Measurements from ENCODE around the gene COIL. TPM values are rescaled to one million over a fixed set of nuclear protein-coding genes. Genes with fewer than 3 reads are reported as not detected.

The COIL gene
- total and polyA plus RNA-seq, 9 of the 15 experiments (the other 6 are each of a cell fraction or from before 2014, with no cell fraction given): 23.9 to 41.3 (median 28.7) TPM

DNA sequence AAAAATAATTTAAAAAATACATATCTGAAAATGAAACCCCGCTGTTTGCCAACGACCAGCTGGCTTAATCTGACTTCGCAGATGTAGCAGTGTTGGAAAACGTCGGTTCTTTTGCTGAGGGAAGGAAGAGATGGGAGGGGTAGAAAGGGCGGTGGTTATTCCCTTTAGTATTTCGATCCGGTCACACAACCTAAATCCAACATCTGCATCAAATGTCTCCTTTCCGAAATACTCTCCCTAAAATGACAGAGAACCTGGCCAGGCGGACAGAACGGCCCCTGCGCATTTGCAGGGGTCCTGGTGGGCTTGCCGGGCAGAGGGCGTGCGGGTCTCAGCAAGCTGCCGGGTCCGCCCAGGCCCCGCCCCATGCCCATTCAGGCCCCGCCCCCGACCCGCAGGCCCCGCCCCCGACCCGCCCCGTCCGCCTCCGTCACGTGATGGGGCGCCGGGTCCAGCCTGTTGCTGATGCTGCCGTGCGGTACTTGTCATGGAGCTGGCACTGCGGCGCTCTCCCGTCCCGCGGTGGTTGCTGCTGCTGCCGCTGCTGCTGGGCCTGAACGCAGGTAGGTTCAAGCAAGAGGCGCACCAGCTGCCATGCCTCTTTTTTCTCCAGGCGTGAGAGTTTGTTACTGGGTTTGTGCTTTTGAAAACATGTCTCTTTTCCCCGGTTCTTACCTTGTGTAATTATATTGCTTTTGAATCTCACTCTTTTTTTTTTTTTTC is 17.0 kb upstream of the COIL start, which contains the start of gene SCPEP1 (continued):
- TF ChIP-seq, protein P1, sequence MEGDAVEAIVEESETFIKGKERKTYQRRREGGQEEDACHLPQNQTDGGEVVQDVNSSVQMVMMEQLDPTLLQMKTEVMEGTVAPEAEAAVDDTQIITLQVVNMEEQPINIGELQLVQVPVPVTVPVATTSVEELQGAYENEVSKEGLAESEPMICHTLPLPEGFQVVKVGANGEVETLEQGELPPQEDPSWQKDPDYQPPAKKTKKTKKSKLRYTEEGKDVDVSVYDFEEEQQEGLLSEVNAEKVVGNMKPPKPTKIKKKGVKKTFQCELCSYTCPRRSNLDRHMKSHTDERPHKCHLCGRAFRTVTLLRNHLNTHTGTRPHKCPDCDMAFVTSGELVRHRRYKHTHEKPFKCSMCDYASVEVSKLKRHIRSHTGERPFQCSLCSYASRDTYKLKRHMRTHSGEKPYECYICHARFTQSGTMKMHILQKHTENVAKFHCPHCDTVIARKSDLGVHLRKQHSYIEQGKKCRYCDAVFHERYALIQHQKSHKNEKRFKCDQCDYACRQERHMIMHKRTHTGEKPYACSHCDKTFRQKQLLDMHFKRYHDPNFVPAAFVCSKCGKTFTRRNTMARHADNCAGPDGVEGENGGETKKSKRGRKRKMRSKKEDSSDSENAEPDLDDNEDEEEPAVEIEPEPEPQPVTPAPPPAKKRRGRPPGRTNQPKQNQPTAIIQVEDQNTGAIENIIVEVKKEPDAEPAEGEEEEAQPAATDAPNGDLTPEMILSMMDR (IDR thresholded peaks at IDR 0.05 in 2 of 3, conservative IDR thresholded peaks at IDR 0.05 in 1 of 3; ENCODE audit: insufficient read depth in 2 of 3, low read depth in 1 of 3, low read length in 3 of 3): no peak
- TF ChIP-seq USF2 (CRISPR knock-in tag; IDR thresholded peaks at IDR 0.05) (peak; percentile 92), CREB5 (CRISPR knock-in tag; IDR thresholded peaks at IDR 0.05) (no peak), POLR2AphosphoS2 (IDR thresholded peaks at IDR 0.05; ENCODE audit: low read length) (no peak), EZH2 (IDR thresholded peaks at IDR 0.05; ENCODE audit: borderline replicate concordance, low read depth, low read length) (no peak), MNT (conservative IDR thresholded peaks at IDR 0.05) (peak in 1 of 2 experiments; percentile 37; a peak in 1 of 4 replicates), SAP30 (IDR thresholded peaks at IDR 0.05; ENCODE audit: borderline replicate concordance, insufficient read depth, low read depth, low read length, poor library complexity, severe bottlenecking) (peak; percentile 67), CBFA2T2 (conservative IDR thresholded peaks at IDR 0.05) (peak; percentile 35; the same call in 1 of the 2 replicates), ZNF444 (CRISPR knock-in tag; IDR thresholded peaks at IDR 0.05) (no peak), HMGN3 (IDR thresholded peaks at IDR 0.05; ENCODE audit: borderline replicate concordance, extremely low read depth, insufficient read length, low read depth, low read length) (peak; percentile 51)
- TF ChIP-seq, protein P2, sequence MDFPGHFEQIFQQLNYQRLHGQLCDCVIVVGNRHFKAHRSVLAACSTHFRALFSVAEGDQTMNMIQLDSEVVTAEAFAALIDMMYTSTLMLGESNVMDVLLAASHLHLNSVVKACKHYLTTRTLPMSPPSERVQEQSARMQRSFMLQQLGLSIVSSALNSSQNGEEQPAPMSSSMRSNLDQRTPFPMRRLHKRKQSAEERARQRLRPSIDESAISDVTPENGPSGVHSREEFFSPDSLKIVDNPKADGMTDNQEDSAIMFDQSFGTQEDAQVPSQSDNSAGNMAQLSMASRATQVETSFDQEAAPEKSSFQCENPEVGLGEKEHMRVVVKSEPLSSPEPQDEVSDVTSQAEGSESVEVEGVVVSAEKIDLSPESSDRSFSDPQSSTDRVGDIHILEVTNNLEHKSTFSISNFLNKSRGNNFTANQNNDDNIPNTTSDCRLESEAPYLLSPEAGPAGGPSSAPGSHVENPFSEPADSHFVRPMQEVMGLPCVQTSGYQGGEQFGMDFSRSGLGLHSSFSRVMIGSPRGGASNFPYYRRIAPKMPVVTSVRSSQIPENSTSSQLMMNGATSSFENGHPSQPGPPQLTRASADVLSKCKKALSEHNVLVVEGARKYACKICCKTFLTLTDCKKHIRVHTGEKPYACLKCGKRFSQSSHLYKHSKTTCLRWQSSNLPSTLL (IDR thresholded peaks at IDR 0.05): no peak
- TF ChIP-seq, protein P3, sequence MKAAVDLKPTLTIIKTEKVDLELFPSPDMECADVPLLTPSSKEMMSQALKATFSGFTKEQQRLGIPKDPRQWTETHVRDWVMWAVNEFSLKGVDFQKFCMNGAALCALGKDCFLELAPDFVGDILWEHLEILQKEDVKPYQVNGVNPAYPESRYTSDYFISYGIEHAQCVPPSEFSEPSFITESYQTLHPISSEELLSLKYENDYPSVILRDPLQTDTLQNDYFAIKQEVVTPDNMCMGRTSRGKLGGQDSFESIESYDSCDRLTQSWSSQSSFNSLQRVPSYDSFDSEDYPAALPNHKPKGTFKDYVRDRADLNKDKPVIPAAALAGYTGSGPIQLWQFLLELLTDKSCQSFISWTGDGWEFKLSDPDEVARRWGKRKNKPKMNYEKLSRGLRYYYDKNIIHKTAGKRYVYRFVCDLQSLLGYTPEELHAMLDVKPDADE (conservative IDR thresholded peaks at IDR 0.05; ENCODE audit: control insufficient read depth, low read depth, low read length): 0 out of 2 replicates have a peak, but pooled peaks have one; percentile 44
- TF ChIP-seq, protein P4, sequence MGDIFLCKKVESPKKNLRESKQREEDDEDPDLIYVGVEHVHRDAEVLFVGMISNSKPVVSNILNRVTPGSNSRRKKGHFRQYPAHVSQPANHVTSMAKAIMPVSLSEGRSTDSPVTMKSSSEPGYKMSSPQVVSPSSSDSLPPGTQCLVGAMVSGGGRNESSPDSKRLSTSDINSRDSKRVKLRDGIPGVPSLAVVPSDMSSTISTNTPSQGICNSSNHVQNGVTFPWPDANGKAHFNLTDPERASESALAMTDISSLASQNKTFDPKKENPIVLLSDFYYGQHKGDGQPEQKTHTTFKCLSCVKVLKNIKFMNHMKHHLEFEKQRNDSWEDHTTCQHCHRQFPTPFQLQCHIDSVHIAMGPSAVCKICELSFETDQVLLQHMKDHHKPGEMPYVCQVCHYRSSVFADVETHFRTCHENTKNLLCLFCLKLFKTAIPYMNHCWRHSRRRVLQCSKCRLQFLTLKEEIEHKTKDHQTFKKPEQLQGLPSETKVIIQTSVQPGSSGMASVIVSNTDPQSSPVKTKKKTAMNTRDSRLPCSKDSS (IDR thresholded peaks at IDR 0.05; ENCODE audit: low read depth, partially characterized antibody): no peak
